Naive B cell (primary cell): ENCODE measurements around the gene OTUD7B. TPM values are rescaled to one million over a fixed set of nuclear protein-coding genes. Genes with fewer than 3 reads are reported as not detected.
"Not testable (repeated sequence)": the region's sequence is repeated elsewhere in the genome, so short reads cannot be mapped to it uniquely, and the experiment has no call there.

ENCODE experiments used
- ATAC-seq, 2 donors: fragments of 150-1000 bp; cut with Tn5 transposase; 2 replicates each; pipeline ENCODE4 v1.10.0; 2021; ENCODE audit warnings: low read depth in 2 of 2, mild to moderate bottlenecking in 2 of 2, moderate library complexity in 2 of 2
- DNase-seq: peaks from one replicate; pipeline ENCODE4 v3.0.0; 2022
- H3K27ac Mint-ChIP-seq, 6 donors: one replicate each; pipeline ENCODE4 v1.8.0; 2020 to 2022; ENCODE audit warnings: mild to moderate bottlenecking in 6 of 6, mixed read lengths in 6 of 6, moderate library complexity in 5 of 6, inconsistent platforms in 2 of 6
- H3K27me3 Mint-ChIP-seq, 3 donors: one replicate each; pipeline ENCODE4 v1.8.0; 2021 to 2022; ENCODE audit warnings: mixed read lengths in 3 of 3, mild to moderate bottlenecking in 1 of 3
- H3K36me3 Mint-ChIP-seq, 2 donors: one replicate each; pipeline ENCODE4 v1.8.0; 2020 to 2022; ENCODE audit warnings: mixed read lengths in 2 of 2, inconsistent platforms in 1 of 2, mild to moderate bottlenecking in 1 of 2
- H3K4me1 Mint-ChIP-seq, 3 donors: one replicate each; pipeline ENCODE4 v1.8.0; 2020 to 2022; ENCODE audit warnings: mixed read lengths in 3 of 3, inconsistent platforms in 1 of 3, mild to moderate bottlenecking in 1 of 3, moderate library complexity in 1 of 3
- H3K4me3 Mint-ChIP-seq, 8 donors: one replicate each; pipeline ENCODE4 v1.8.0; 2020 to 2022; ENCODE audit warnings: mild to moderate bottlenecking in 8 of 8, mixed read lengths in 8 of 8, moderate library complexity in 8 of 8, inconsistent platforms in 2 of 8
- H3K9me3 Mint-ChIP-seq, 7 donors: one replicate each; pipeline ENCODE4 v1.8.0; 2020 to 2022; ENCODE audit warnings: mixed read lengths in 7 of 7, mild to moderate bottlenecking in 5 of 7, inconsistent platforms in 2 of 7, moderate library complexity in 1 of 7
- polyA plus RNA-seq, 6 donors: library from polyadenylated mRNA; unstranded; fragments of 300-500 nt; fragmentation: Illumina TruSeq; gene quantifications; one replicate each; pipeline ENCODE4 v1.2.3, GENCODE V29; 2021; ENCODE audit warnings: low read depth in 6 of 6

OTUD7B gene
- polyA plus RNA-seq, result under 1 TPM in 2 of 6 donors, not detected in 4; 0.05 to 0.20 TPM

GRCh38 chr1:150010393-150011115, at the start of gene OTUD7B:
Gene OTUD7B (minus strand): TSS chr1:150010726. CDS start chr1:149977510, 33,216 bp downstream.
- ATAC-seq, result peak; percentile 75 to 78
- peak within 1 kb of the TSS in 4 of 6 donors; percentile 15 to 78 (median 67) for H3K27ac Mint-ChIP-seq

GRCh38 chr1:150060260-150060659, 49.7 kb upstream of the OTUD7B start:
- peaks cover 0 to 1% (median 0%) of the 10 kb centered on the region in 3 donors for H3K4me1 Mint-ChIP-seq
- H3K9me3 Mint-ChIP-seq, result peaks cover 0 to 2% (median 0%) of the 10 kb centered on the region in 7 donors
- no peaks in the 10 kb centered on the region for H3K36me3 Mint-ChIP-seq
- H3K27me3 Mint-ChIP-seq, result no peaks in the 10 kb centered on the region
- ATAC-seq (no peak), DNase-seq (no peak)
- H3K4me3 Mint-ChIP-seq, result no peak overlapping the region
- no peak overlapping the region for H3K27ac Mint-ChIP-seq

More at GRCh38 chr1:150010393-150011115, at the start of gene OTUD7B:
- DNase-seq, result peak; percentile 24
- peak within 1 kb of the TSS; percentile 89 to 99 (median 94) for H3K4me3 Mint-ChIP-seq
- no peaks in the 10 kb centered on the region for H3K9me3 Mint-ChIP-seq
- peaks cover 2 to 8% of the 10 kb centered on the region in 2 donors for H3K36me3 Mint-ChIP-seq
- peaks cover 8 to 13% (median 12%) of the 10 kb centered on the region in 3 donors for H3K4me1 Mint-ChIP-seq
- peaks cover 58 to 82% (median 79%) of the 10 kb centered on the region in 3 donors for H3K27me3 Mint-ChIP-seq

- Mint-ChIP-seq H3K27ac (no peak overlapping the region), H3K27me3 (peaks cover 0 to 5% (median 0%) of the 10 kb centered on the region in 3 donors), H3K4me3 (no peak overlapping the region), H3K9me3 (peaks cover 0 to 2% (median 0%) of the 10 kb centered on the region in 7 donors), H3K4me1 (peaks cover 6 to 15% (median 7%) of the 10 kb centered on the region in 3 donors), H3K36me3 (no peaks in the 10 kb centered on the region)
- ATAC-seq (no peak), DNase-seq (no peak)
These were observed 45.9 kb upstream of the OTUD7B start for GRCh38 chr1:150056407-150056806.

- H3K27me3 Mint-ChIP-seq, H3K4me3 Mint-ChIP-seq, DNase-seq, H3K9me3 Mint-ChIP-seq, ATAC-seq, H3K36me3 Mint-ChIP-seq, H3K27ac Mint-ChIP-seq: not testable (repeated sequence)
- H3K4me1 Mint-ChIP-seq, result peaks cover 6 to 15% (median 7%) of the 10 kb centered on the region in 3 donors
These were observed 45.0 kb upstream of the OTUD7B start for GRCh38 chr1:150055507-150055906.

GRCh38 chr1:150053926-150054325, 43.4 kb upstream of the OTUD7B start:
- peaks cover 6 to 15% (median 7%) of the 10 kb centered on the region in 3 donors for H3K4me1 Mint-ChIP-seq
- DNase-seq, result no peak
- H3K27ac Mint-ChIP-seq, result no peak overlapping the region
- H3K9me3 Mint-ChIP-seq, result peaks cover 0 to 2% (median 0%) of the 10 kb centered on the region in 7 donors
- no peak overlapping the region for H3K4me3 Mint-ChIP-seq
- no peak for ATAC-seq
- peaks cover 0 to 10% (median 0%) of the 10 kb centered on the region in 3 donors for H3K27me3 Mint-ChIP-seq
- H3K36me3 Mint-ChIP-seq, result no peaks in the 10 kb centered on the region

GRCh38 chr1:150051905-150052412, 41.4 kb upstream of the OTUD7B start:
- not testable (repeated sequence) for H3K36me3 Mint-ChIP-seq, H3K27ac Mint-ChIP-seq, DNase-seq, ATAC-seq, H3K9me3 Mint-ChIP-seq
- Mint-ChIP-seq H3K4me3 (peak overlapping the region in 2 of 8 donors; percentile 12 to 25), H3K27me3 (peaks cover 6 to 15% (median 6%) of the 10 kb centered on the region in 3 donors), H3K4me1 (peaks cover 6 to 15% (median 7%) of the 10 kb centered on the region in 3 donors)

GRCh38 chr1:150051089-150051373, 40.5 kb upstream of the OTUD7B start:
- H3K27ac Mint-ChIP-seq, result no peak overlapping the region

GRCh38 chr1:150049926-150050325, 39.4 kb upstream of the OTUD7B start:
- DNase-seq (no peak), ATAC-seq (no peak)
- H3K27ac Mint-ChIP-seq, result no peak overlapping the region
- peaks cover 6 to 7% of the 10 kb centered on the region in 2 donors for H3K36me3 Mint-ChIP-seq
- H3K4me3 Mint-ChIP-seq, result no peak overlapping the region
- H3K4me1 Mint-ChIP-seq, result peaks cover 6 to 15% (median 7%) of the 10 kb centered on the region in 3 donors
- H3K9me3 Mint-ChIP-seq, result no peaks in the 10 kb centered on the region
- peaks cover 7 to 16% (median 9%) of the 10 kb centered on the region in 3 donors for H3K27me3 Mint-ChIP-seq

More at GRCh38 chr1:150051089-150051373, 40.5 kb upstream of the OTUD7B start:
- Mint-ChIP-seq H3K9me3 (peaks cover 0 to 2% (median 0%) of the 10 kb centered on the region in 7 donors), H3K27me3 (peaks cover 7 to 16% (median 9%) of the 10 kb centered on the region in 3 donors), H3K36me3 (peaks cover 6 to 7% of the 10 kb centered on the region in 2 donors), H3K4me1 (peaks cover 6 to 15% (median 7%) of the 10 kb centered on the region in 3 donors), H3K4me3 (no peak overlapping the region)
- ATAC-seq (no peak), DNase-seq (no peak)

- Mint-ChIP-seq H3K36me3 (no peaks in the 10 kb centered on the region), H3K27ac (no peak overlapping the region)
These were observed 23.8 kb upstream of the OTUD7B start for GRCh38 chr1:150034336-150034735.

GRCh38 chr1:150028322-150028721, 17.8 kb upstream of the OTUD7B start:
- DNase-seq (no peak), ATAC-seq (no peak)
- Mint-ChIP-seq H3K36me3 (no peaks in the 10 kb centered on the region), H3K27me3 (peaks cover 30 to 51% (median 43%) of the 10 kb centered on the region in 3 donors), H3K4me3 (no peak overlapping the region), H3K9me3 (peaks cover 0 to 4% (median 0%) of the 10 kb centered on the region in 7 donors), H3K27ac (no peak overlapping the region), H3K4me1 (no peaks in the 10 kb centered on the region)

More at GRCh38 chr1:150034336-150034735, 23.8 kb upstream of the OTUD7B start:
- no peak for ATAC-seq
- Mint-ChIP-seq H3K4me1 (no peaks in the 10 kb centered on the region), H3K27me3 (peaks cover 10 to 35% (median 24%) of the 10 kb centered on the region in 3 donors), H3K4me3 (no peak overlapping the region), H3K9me3 (peaks cover 0 to 4% (median 0%) of the 10 kb centered on the region in 7 donors)
- DNase-seq, result no peak

GRCh38 chr1:150024156-150024555, 13.6 kb upstream of the OTUD7B start:
- H3K4me3 Mint-ChIP-seq, result no peak overlapping the region
- no peak for ATAC-seq
- no peak for DNase-seq
- no peaks in the 10 kb centered on the region for H3K4me1 Mint-ChIP-seq
- peaks cover 46 to 60% (median 49%) of the 10 kb centered on the region in 3 donors for H3K27me3 Mint-ChIP-seq
- H3K9me3 Mint-ChIP-seq, result no peaks in the 10 kb centered on the region
- no peak overlapping the region for H3K27ac Mint-ChIP-seq
- H3K36me3 Mint-ChIP-seq, result no peaks in the 10 kb centered on the region

- Mint-ChIP-seq H3K36me3 (no peaks in the 10 kb centered on the region), H3K9me3 (no peaks in the 10 kb centered on the region), H3K4me1 (peaks cover 8 to 14% (median 11%) of the 10 kb centered on the region in 3 donors), H3K27ac (no peak overlapping the region), H3K4me3 (no peak overlapping the region), H3K27me3 (peaks cover 56 to 69% (median 63%) of the 10 kb centered on the region in 3 donors)
- ATAC-seq, result no peak
- DNase-seq, result no peak
These were observed 11.8 kb upstream of the OTUD7B start for GRCh38 chr1:150022357-150022756.

GRCh38 chr1:150021191-150021694, 10.7 kb upstream of the OTUD7B start:
- H3K9me3 Mint-ChIP-seq, result no peaks in the 10 kb centered on the region
- peaks cover 8 to 14% (median 12%) of the 10 kb centered on the region in 3 donors for H3K4me1 Mint-ChIP-seq
- peaks cover 56 to 75% (median 60%) of the 10 kb centered on the region in 3 donors for H3K27me3 Mint-ChIP-seq
- DNase-seq (no peak), ATAC-seq (no peak)
- H3K27ac Mint-ChIP-seq, result peak overlapping the region in 1 of 6 donors; percentile 27
- H3K4me3 Mint-ChIP-seq, result no peak overlapping the region
- no peaks in the 10 kb centered on the region for H3K36me3 Mint-ChIP-seq
